GM19397 (cell line): ENCODE data around the gene ITGA11.

Experiments used
- ATAC-seq: cut with Tn5 transposase; IDR thresholded peaks from one replicate; pipeline ENCODE4 v1.9.1; 2021; ENCODE audit warnings: mild to moderate bottlenecking, moderate library complexity; ENCODE audit not compliant: unreplicated experiment

Gene ITGA11

GRCh38 chr15:68413363-68414205 lies 18.4 kb downstream of the ITGA11 start:
- no peak for ATAC-seq

GRCh38 chr15:68412218-68412617 lies 19.7 kb downstream of the ITGA11 start:
- ATAC-seq = no peak

- ATAC-seq = no peak
These were observed 20.2 kb downstream of the ITGA11 start for GRCh38 chr15:68411735-68412134.

GRCh38 chr15:68411343-68411675 lies 20.7 kb downstream of the ITGA11 start:
- ATAC-seq = no peak

- ATAC-seq = no peak
These were observed 21.3 kb downstream of the ITGA11 start for GRCh38 chr15:68410466-68411342.

DNA sequence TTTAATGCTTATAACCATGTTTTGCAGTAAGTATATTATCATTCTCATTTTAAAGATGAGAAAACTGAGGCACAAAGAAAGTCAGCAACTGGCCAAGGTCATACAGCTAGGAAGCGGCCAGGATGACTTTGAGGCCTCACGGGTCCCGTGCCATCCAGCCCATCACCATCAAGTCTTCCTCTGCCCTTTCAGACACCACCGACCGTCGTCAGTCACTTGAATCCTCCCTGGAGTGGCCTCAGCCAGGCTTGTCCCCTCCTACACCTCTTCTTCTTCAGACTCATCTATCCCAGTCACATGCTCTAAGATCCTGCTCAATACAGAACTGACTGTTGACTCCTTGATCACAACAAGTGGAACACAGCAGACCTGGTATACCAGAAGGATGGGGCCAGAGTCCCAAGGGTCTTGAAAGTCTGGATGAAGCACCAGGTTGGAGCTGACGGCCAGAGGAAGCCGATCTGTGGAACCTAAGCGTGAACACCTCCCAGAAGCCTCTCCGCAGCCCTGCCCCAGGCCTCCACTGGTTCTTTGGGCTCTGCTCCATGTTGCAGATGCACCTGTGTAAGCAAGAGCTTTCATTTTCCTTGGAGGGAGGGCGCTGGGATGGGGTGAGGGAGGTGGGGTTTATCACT lies 22.1 kb downstream of the ITGA11 start:
- ATAC-seq = no peak

GRCh38 chr15:68408971-68409370 lies 23.0 kb downstream of the ITGA11 start:
- no peak for ATAC-seq

DNA sequence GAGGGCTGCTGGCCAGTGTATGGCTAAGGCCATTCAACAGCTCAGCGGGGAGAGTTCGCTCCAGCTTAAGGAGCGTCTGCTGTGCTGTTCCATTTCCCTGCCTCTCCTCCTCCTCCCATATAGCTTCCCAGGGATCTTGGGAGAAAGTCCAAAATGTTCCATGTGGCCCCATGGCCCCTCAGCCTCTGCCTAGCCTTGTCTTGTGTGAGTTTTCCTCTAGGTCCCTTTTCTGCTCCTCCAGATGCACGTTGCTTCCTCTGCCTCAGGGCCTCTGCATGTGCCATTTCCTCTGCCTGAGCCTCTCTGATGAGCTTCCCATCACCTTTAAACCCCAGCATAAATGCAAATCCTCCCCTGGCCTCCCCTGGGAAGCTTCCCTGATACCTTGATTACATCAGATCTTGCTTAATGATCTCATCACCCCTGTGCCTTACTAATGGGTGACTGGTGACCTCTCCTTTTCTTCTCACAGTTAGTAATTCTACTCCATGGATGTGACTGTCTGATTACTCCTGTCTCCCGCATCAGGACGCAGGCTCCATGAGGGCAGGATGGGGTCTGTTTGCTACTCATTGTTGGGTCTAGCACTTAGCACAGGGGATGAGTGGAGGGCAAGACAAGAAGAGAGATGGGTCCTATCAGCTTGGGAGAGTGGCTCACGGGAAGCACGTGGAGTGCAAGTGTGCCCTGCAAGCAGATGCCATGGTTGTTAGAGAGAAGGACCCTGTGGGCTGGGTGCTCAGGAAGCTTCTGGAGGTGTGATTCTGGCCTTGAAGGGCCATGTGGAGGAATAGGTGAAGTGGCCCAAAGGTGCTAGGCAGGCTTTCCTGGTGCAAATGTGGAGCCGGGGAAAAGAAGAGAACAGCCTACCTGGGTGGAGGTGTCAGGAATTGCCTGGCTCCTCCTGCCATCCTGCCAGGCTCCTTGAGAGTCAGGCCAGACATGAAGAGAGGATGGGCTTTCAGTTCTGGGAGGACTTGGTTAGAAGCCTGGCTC lies 23.8 kb downstream of the ITGA11 start:
- ATAC-seq = no peak

- ATAC-seq = no peak
These were observed 24.6 kb downstream of the ITGA11 start for GRCh38 chr15:68407141-68407885.

GRCh38 chr15:68405378-68406250 lies 26.3 kb downstream of the ITGA11 start:
- no peak for ATAC-seq

GRCh38 chr15:68404056-68404798 lies 27.7 kb downstream of the ITGA11 start:
- no peak for ATAC-seq

GRCh38 chr15:68403161-68403941 lies 28.6 kb downstream of the ITGA11 start:
- no peak for ATAC-seq

GRCh38 chr15:68402432-68403160 lies 29.4 kb downstream of the ITGA11 start:
- no peak for ATAC-seq

DNA sequence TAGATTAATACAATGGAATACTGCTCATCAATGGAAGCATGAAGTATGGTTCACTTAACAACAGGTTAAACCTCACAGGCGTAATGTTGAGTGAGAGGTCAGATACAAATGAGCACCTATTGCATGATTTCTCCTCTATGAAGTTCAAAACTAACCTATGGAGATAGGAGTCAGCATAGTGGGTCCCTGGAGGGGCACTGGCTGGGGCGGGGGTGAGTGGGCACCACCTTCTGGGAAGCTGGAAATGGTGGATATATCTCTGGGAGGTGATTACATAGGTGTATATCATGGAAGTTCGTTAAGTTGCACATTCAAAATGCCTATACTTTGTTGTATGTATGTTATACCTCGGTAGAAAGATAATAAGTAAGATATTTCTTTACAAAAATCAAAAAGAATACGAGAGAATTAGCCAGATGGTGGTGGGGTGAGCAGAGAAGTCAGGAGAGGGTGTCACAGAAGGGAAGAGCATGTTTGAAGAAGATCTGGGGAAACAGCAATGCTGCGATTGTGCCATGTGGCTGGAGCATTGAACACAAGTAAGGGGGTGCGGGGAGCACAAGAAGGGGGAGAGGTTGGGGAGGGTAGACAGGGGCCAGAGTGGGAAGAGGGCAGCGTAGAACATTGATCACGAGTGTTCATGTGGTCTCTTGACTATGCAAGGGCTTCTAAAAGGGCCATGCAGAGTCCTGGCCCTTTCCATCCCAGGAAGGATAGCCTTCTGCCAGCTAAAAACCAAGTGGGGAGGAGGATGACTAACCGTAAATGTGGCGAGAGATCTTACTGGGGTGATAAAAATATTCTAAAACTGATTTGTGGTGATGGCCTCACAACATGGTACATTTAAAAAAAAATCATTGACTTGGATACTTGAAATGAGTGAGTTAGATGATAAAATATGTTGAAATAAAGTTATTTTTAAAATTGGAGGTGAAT lies 30.2 kb downstream of the ITGA11 start:
- ATAC-seq = no peak

DNA sequence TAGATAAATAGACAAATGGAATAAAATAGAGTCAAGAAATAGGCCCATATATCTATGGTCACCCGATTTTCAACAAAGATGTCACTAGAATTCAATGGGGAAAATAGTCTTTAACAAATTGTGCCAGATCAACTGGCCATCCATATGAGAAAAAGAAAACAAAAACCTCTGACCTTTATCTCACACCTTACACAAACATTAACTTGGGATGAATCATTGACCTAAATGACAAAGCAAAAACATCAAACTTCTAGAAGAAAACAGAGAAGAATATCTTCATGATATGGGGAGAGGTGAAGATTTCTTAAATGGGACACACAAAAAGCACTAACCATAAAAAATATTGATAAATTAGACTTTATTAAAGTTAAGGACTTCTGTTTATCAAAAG lies 31.9 kb downstream of the ITGA11 start:
- no peak for ATAC-seq
